HL-60/S4 (cell line): Measurements from ENCODE around the gene GARIN5A.

Source experiments
- in situ Hi-C: fragments of 300-500 bp; cut with MboI; formaldehyde crosslinking; loops from 2 replicates; pipeline ENCODE4 v1.14.3; 2022; ENCODE audit warnings: low sequenced_read_pairs

Gene GARIN5A

GRCh38 chr19:50437862-50438449, 38.7 kb downstream of the GARIN5A start:
- in situ Hi-C loops, result no loop called here

GRCh38 chr19:50435627-50436026, 41.0 kb downstream of the GARIN5A start:
- in situ Hi-C loops, result no loop called here

DNA sequence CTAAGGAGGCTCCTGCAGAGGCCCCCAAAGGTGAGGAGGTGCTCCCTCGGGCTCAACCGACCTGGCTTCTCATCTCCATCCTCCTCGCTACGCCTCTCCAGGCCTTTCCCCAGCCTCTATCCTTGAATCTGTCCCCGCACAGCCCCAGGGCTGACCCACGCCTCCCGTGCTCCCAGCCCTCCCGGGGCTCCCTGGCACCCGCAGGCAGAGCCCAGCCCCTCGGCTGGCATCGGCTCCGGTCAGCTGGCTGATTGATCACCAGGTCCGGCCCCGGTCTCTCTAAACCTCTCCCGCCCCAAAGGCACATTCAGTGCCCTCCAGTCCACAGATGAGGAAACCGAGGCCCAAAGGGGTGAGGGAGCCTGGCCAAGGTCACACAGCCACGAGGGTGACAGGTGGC, 41.4 kb downstream of the GARIN5A start:
- in situ Hi-C loops, result no loop called here

- in situ Hi-C loops, result no loop called here
Measured at GRCh38 chr19:50434525-50434924, 42.1 kb downstream of the GARIN5A start.

- in situ Hi-C loops, result no loop called here
Measured at GRCh38 chr19:50433201-50434180, 43.2 kb downstream of the GARIN5A start.

DNA sequence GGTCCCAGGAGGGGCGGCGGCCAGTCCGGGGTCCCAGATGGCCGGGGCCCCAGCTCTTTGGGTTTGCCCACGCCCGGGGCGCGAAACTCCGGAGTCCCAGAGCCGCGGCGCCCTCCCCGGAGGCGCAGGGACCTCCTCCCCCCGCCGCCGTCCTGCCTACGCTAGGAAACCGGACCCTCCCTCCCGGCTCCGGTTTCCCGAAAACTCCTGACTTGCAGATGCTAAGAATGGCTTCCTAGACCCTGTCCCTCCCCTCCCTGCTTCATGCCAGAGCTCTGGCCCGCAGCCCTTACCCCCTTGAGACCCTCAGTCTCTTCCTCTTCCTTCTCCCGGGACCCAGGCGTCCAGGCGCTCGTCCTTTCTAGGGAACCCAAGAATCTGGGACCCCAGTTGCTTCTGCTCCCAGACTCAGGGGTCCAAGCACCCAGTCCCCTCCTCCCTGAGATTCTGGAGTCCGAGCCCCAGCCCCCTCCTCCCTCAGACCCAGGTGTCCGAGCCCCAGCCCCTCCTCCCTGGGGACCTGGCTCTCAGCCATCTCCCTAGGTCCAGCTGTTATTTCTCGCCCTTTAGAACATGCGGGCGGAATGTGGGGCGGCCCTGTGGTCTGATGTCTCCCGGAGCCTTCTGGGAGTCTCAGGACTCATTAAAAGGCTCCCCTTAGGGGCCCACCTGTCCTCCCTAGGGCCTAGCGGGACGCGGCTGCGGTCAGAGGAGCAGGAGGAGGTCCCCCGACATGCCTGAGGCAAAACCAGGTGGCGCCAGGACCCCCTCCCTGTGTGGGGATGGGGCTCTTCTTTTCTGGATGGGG, 44.2 kb downstream of the GARIN5A start, which contains the start of gene MYBPC2:
MYBPC2 (plus strand) TSS at position 672 of the 808 bp plus-strand sequence; CDS start at position 734, 62 bp downstream.
- in situ Hi-C loops, result no loop called here

GRCh38 chr19:50431343-50432220, 45.1 kb downstream of the GARIN5A start:
- in situ Hi-C loops, result no loop called here

GRCh38 chr19:50430888-50431342, 45.7 kb downstream of the GARIN5A start:
- in situ Hi-C loops, result no loop called here

DNA sequence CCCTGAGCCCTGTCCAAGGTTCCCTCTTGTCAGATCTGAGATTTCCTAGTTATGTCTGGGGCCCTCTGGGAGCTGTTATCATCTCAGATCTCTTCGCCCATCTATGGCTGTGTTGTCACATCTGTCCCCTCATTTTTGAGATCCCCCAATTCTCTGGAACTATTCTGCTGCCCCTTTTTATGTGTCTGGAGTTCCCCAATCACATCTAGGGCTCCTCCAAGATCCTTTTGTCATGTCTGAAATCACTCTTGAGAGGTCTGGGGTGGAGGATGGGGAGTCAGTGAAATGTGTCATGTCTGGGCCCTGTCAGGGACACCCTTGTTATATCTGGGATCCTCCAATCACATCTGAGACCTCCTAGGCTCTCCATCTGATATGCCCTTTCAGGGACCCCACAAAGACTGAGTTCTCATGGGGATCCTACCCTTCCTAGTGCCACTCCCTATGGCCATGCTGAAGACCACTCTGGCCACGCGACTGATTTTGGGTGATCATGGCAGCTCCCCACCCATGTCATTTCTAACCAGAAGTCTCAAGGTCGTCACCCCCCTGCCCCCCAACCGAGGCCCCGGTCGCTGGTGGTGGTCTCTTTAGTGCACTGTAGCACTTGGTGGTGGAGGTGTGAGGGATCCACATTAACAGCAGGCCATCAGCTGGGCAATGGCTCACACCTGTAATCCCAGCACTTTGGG, 47.7 kb downstream of the GARIN5A start:
- in situ Hi-C loops, result no loop called here

GRCh38 chr19:50427997-50428425, 48.6 kb downstream of the GARIN5A start:
- in situ Hi-C loops, result no loop called here

DNA sequence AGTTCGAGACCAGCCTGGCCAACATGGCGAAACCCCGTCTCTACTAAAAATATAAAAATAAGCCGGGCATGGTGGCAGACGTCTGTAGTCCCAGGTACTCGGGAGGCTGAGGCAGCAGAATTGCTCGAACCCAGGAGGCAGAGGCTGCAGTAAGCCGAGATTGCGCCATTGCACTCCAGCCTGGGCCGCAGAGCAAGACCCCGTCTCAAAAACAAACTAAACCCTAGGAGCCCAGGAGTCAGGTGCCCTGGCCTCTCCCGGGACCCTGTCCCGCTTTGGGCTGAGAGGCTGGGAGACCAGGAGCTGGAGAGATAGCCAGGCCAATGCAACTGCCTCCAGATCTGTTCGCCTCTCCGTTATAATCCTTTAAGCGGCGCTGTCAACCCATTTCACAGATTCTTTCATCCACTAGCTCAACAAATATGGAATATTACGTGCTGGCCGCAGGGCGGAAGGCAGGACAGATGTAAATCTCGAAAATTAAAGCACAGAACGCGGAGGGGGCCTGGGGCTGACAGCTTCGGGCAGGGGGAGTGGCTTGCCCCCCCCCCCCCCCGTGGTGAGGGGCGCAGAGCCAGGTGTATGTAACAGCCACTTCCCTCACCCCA, 49.2 kb downstream of the GARIN5A start:
- in situ Hi-C loops, result no loop called here

GRCh38 chr19:50425581-50425980, 51.1 kb downstream of the GARIN5A start:
- in situ Hi-C loops, result no loop called here

GRCh38 chr19:50423279-50424113, 53.2 kb downstream of the GARIN5A start:
- in situ Hi-C loops, result no loop called here

- in situ Hi-C loops, result no loop called here
Measured at GRCh38 chr19:50422397-50423278, 54.0 kb downstream of the GARIN5A start.

DNA sequence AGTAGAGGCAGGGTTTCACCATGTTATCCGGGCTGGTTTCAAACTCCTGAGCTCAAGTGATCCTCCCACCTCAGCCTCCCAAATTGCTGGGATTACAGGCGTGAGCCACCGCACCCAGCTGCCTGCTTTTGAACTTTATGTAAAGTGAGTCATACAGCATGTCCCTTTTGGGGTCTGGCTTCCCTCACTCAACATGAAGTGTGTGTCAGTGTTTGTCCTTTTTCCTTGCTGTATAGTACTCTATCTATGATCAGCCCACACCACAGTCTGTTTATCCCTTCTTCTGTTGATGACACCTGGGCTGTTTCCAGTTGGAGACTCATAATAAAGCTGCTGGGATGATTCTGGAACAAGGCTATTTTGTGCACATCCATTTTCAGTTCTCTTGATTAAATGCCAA, 55.8 kb downstream of the GARIN5A start:
- in situ Hi-C loops, result no loop called here

- in situ Hi-C loops, result no loop called here
Measured at GRCh38 chr19:50420127-50420526, 56.5 kb downstream of the GARIN5A start.

GRCh38 chr19:50419580-50420035, 57.0 kb downstream of the GARIN5A start:
- in situ Hi-C loops, result no loop called here
